Measurements from ENCODE around the gene CIART. TPM values are rescaled to one million over a fixed set of nuclear protein-coding genes. Genes with fewer than 3 reads are reported as not detected.

Gene CIART
- polyA plus RNA-seq, 1 of the 3 experiments (the other 2 are of a cell fraction) = 3.2 TPM

- WGBS (ENCODE audit: low lambda C conversion rate) = 77% methylated on average over 6 of the region's 6 CpGs
- Histone ChIP-seq H3K9ac (no peak overlapping the region), H4K20me1 (ENCODE audit: insufficient read depth) (no peaks in the 10 kb centered on the region), H2AFZ (ENCODE audit: low read depth) (no peak overlapping the region), H3K79me2 (ENCODE audit: insufficient read depth) (peaks cover 15% of the 10 kb centered on the region), H3K9me3 (no peaks in the 10 kb centered on the region), H3F3A (replicated peaks; ENCODE audit: insufficient read depth) (peaks cover 4% of the 10 kb centered on the region), H3K27me3 (ENCODE audit: insufficient read depth) (no peaks in the 10 kb centered on the region), H3K4me2 (no peak overlapping the region), H3K27ac (ENCODE audit: low read depth in 2 of 2, low read length in 1 of 2) (no peak overlapping the region), H3K36me3 (replicated peaks in 1 of 2; ENCODE audit: control insufficient read depth in 1 of 2, insufficient read depth in 2 of 2, low read length in 1 of 2) (peaks cover 26 to 29% of the 10 kb centered on the region in 2 experiments), H3K9me2 (no peaks in the 10 kb centered on the region), H3K4me1 (ENCODE audit: control insufficient read depth in 1 of 2, insufficient read depth in 2 of 2, low read depth in 1 of 2, low read length in 1 of 2) (peaks cover 6 to 18% of the 10 kb centered on the region in 2 experiments; a peak in 2 of 4 replicates), H3K4me3 (ENCODE audit: low read depth in 2 of 2, low read length in 1 of 2) (no peak overlapping the region)
- no peak for TF ChIP-seq SMC3 (IDR thresholded peaks at IDR 0.05; ENCODE audit: low read depth, low read length)
- TF ChIP-seq, protein P1, sequence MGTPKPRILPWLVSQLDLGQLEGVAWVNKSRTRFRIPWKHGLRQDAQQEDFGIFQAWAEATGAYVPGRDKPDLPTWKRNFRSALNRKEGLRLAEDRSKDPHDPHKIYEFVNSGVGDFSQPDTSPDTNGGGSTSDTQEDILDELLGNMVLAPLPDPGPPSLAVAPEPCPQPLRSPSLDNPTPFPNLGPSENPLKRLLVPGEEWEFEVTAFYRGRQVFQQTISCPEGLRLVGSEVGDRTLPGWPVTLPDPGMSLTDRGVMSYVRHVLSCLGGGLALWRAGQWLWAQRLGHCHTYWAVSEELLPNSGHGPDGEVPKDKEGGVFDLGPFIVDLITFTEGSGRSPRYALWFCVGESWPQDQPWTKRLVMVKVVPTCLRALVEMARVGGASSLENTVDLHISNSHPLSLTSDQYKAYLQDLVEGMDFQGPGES (IDR thresholded peaks at IDR 0.05; ENCODE audit: low read depth, low read length) = no peak
- TF ChIP-seq RCOR1 (IDR thresholded peaks at IDR 0.05; ENCODE audit: low read length) = no peak
- no peak for TF ChIP-seq MEF2A (IDR thresholded peaks at IDR 0.05; ENCODE audit: borderline replicate concordance, low read depth)
- TF ChIP-seq USF1 (IDR thresholded peaks at IDR 0.05; ENCODE audit: borderline replicate concordance, low read depth) = no peak
- TF ChIP-seq, protein P2, sequence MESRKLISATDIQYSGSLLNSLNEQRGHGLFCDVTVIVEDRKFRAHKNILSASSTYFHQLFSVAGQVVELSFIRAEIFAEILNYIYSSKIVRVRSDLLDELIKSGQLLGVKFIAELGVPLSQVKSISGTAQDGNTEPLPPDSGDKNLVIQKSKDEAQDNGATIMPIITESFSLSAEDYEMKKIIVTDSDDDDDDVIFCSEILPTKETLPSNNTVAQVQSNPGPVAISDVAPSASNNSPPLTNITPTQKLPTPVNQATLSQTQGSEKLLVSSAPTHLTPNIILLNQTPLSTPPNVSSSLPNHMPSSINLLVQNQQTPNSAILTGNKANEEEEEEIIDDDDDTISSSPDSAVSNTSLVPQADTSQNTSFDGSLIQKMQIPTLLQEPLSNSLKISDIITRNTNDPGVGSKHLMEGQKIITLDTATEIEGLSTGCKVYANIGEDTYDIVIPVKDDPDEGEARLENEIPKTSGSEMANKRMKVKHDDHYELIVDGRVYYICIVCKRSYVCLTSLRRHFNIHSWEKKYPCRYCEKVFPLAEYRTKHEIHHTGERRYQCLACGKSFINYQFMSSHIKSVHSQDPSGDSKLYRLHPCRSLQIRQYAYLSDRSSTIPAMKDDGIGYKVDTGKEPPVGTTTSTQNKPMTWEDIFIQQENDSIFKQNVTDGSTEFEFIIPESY (IDR thresholded peaks at IDR 0.05; ENCODE audit: borderline replicate concordance, low read depth) = no peak
- no peak for TF ChIP-seq TCF12 (IDR thresholded peaks at IDR 0.05)
- no peak for TF ChIP-seq ELF1 (IDR thresholded peaks at IDR 0.05)
- no peak for TF ChIP-seq EZH2phosphoT487 (IDR thresholded peaks at IDR 0.05; ENCODE audit: borderline replicate concordance, low read depth)
- no peak for TF ChIP-seq MXI1 (IDR thresholded peaks at IDR 0.05; ENCODE audit: low read depth, low read length)
- TF ChIP-seq, protein P3, sequence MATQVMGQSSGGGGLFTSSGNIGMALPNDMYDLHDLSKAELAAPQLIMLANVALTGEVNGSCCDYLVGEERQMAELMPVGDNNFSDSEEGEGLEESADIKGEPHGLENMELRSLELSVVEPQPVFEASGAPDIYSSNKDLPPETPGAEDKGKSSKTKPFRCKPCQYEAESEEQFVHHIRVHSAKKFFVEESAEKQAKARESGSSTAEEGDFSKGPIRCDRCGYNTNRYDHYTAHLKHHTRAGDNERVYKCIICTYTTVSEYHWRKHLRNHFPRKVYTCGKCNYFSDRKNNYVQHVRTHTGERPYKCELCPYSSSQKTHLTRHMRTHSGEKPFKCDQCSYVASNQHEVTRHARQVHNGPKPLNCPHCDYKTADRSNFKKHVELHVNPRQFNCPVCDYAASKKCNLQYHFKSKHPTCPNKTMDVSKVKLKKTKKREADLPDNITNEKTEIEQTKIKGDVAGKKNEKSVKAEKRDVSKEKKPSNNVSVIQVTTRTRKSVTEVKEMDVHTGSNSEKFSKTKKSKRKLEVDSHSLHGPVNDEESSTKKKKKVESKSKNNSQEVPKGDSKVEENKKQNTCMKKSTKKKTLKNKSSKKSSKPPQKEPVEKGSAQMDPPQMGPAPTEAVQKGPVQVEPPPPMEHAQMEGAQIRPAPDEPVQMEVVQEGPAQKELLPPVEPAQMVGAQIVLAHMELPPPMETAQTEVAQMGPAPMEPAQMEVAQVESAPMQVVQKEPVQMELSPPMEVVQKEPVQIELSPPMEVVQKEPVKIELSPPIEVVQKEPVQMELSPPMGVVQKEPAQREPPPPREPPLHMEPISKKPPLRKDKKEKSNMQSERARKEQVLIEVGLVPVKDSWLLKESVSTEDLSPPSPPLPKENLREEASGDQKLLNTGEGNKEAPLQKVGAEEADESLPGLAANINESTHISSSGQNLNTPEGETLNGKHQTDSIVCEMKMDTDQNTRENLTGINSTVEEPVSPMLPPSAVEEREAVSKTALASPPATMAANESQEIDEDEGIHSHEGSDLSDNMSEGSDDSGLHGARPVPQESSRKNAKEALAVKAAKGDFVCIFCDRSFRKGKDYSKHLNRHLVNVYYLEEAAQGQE (IDR thresholded peaks at IDR 0.05; ENCODE audit: low read depth, low read length) = no peak
- TF ChIP-seq NRF1 (IDR thresholded peaks at IDR 0.05; ENCODE audit: low read depth, low read length) = no peak
- no peak for TF ChIP-seq CHD2 (IDR thresholded peaks at IDR 0.05; ENCODE audit: low read length, partially characterized antibody)
- TF ChIP-seq YY1 (IDR thresholded peaks at IDR 0.05; ENCODE audit: low read depth) = no peak
- no peak for TF ChIP-seq RXRA (IDR thresholded peaks at IDR 0.05; ENCODE audit: borderline replicate concordance, low read depth)
- TF ChIP-seq JUND (IDR thresholded peaks at IDR 0.05) = no peak
- no peak for TF ChIP-seq EP300 (IDR thresholded peaks at IDR 0.05; ENCODE audit: borderline replicate concordance in 1 of 2, low read depth in 1 of 2, low read length in 1 of 2)
- DNase-seq = no peak
- ChIA-PET CTCF (interaction anchor here (1.2 to 8.7 kb wide), 3 partner anchors 18 to 101 kb away, joined by 3 to 110 read pairs (median 3); partner anchors contain the start of genes CIART and RPRD2), POLR2A (no interaction called here)
These were observed 19.7 kb upstream of the CIART start for GRCh38 chr1:150262388-150263320.
